Measurements from ENCODE around the gene LMOD3. TPM values are rescaled to one million over a fixed set of nuclear protein-coding genes. Genes with fewer than 3 reads are reported as not detected.

Gene LMOD3
- polyA plus RNA-seq, 2 of the 4 experiments (the other 2 are of a cell fraction): not detected

DNA sequence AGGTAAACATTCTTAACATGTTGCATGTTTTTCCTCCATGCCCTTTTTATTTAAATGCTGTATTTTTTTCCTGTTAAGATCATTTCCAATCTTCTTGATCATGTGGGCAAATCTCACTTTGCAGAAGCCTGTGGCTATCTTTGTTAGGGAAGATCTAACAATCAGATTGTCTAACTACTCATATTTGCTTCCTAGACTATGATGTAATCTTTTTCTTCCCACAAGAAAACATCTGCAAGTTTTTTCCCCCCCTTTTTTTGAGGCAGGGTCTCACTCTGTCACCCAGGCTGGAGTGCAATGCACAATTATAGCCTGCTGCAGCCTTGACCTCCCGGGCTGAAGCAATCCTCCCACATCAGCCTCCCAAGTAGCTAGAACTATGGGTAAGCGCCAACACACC lies 15.0 kb upstream of the LMOD3 start:
- CTCF ChIA-PET: no interaction called here

GRCh38 chr3:69137005-69137404 lies 14.6 kb upstream of the LMOD3 start:
- H3K4me2 ChIP-seq: no peak overlapping the region
- no peak overlapping the region for H3K27ac ChIP-seq
- CTCF ChIA-PET: no interaction called here
- FAIRE-seq (no peak), DNase-seq (ENCODE audit: low read depth in 1 of 2, low spot score in 1 of 2) (no peak), ATAC-seq (no peak)
- POLR2A ChIA-PET: no interaction called here
- no peaks in the 10 kb centered on the region for H3K4me1 ChIP-seq
- TF ChIP-seq KDM1A (IDR thresholded peaks at IDR 0.05; ENCODE audit: low read depth) (no peak), RAD21 (conservative IDR thresholded peaks at IDR 0.05 in 1 of 2, IDR thresholded peaks at IDR 0.05 in 1 of 2) (no peak), HOXB5 (CRISPR knock-in tag; IDR thresholded peaks at IDR 0.05) (no peak), EHF (CRISPR knock-in tag; IDR thresholded peaks at IDR 0.05) (no peak), ESRRA (IDR thresholded peaks at IDR 0.05; ENCODE audit: borderline replicate concordance, low read length) (no peak), ZSCAN20 (CRISPR knock-in tag; IDR thresholded peaks at IDR 0.05) (no peak), FOXS1 (CRISPR knock-in tag; IDR thresholded peaks at IDR 0.05) (no peak), CBX2 (IDR thresholded peaks at IDR 0.05; ENCODE audit: borderline replicate concordance, low read depth) (no peak)
- TF ChIP-seq, protein P1, sequence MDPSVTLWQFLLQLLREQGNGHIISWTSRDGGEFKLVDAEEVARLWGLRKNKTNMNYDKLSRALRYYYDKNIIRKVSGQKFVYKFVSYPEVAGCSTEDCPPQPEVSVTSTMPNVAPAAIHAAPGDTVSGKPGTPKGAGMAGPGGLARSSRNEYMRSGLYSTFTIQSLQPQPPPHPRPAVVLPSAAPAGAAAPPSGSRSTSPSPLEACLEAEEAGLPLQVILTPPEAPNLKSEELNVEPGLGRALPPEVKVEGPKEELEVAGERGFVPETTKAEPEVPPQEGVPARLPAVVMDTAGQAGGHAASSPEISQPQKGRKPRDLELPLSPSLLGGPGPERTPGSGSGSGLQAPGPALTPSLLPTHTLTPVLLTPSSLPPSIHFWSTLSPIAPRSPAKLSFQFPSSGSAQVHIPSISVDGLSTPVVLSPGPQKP (IDR thresholded peaks at IDR 0.05; ENCODE audit: low read depth, low read length): no peak
- no peak overlapping the region for H3K4me3 ChIP-seq
- H3K9me3 ChIP-seq: no peaks in the 10 kb centered on the region

More for the DNA sequence above, 15.0 kb upstream of the LMOD3 start:
- ATAC-seq (no peak), FAIRE-seq (no peak), DNase-seq (ENCODE audit: low read depth in 1 of 2, low spot score in 1 of 2) (no peak)
- H3K9me3 ChIP-seq: no peaks in the 10 kb centered on the region
- POLR2A ChIA-PET: no interaction called here
- no peak overlapping the region for H3K4me2 ChIP-seq
- 73% methylated on average over 2 of the region's 2 CpGs for WGBS (ENCODE audit: missing lambda C conversion rate)
- no peak overlapping the region for H3K27ac ChIP-seq
- no peaks in the 10 kb centered on the region for H3K4me1 ChIP-seq
- TF ChIP-seq MAZ (IDR thresholded peaks at IDR 0.05; ENCODE audit: borderline replicate concordance, low read depth, low read length) (no peak), CHD4 (IDR thresholded peaks at IDR 0.05; ENCODE audit: borderline replicate concordance) (no peak), EHF (CRISPR knock-in tag; IDR thresholded peaks at IDR 0.05) (no peak), KDM5A (IDR thresholded peaks at IDR 0.05) (no peak), HMGXB4 (CRISPR knock-in tag; IDR thresholded peaks at IDR 0.05; ENCODE audit: borderline replicate concordance) (no peak), RNF2 (IDR thresholded peaks at IDR 0.05; ENCODE audit: borderline replicate concordance, low read depth) (no peak), JUN (IDR thresholded peaks at IDR 0.05) (no peak), ESRRA (IDR thresholded peaks at IDR 0.05; ENCODE audit: borderline replicate concordance, low read length) (no peak), EP300 (IDR thresholded peaks at IDR 0.05) (no peak), SMC3 (IDR thresholded peaks at IDR 0.05) (no peak), REST (IDR thresholded peaks at IDR 0.05) (no peak), CBX2 (IDR thresholded peaks at IDR 0.05; ENCODE audit: borderline replicate concordance, low read depth) (no peak)
- TF ChIP-seq, protein P2, sequence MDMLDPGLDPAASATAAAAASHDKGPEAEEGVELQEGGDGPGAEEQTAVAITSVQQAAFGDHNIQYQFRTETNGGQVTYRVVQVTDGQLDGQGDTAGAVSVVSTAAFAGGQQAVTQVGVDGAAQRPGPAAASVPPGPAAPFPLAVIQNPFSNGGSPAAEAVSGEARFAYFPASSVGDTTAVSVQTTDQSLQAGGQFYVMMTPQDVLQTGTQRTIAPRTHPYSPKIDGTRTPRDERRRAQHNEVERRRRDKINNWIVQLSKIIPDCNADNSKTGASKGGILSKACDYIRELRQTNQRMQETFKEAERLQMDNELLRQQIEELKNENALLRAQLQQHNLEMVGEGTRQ (IDR thresholded peaks at IDR 0.05): no peak
- TF ChIP-seq, protein P1 (IDR thresholded peaks at IDR 0.05; ENCODE audit: low read depth, low read length): no peak
- H3K4me3 ChIP-seq: no peak overlapping the region
